H1 (cell line): ENCODE measurements around the gene CHI3L2.

Source experiments
- CTCF ChIP-seq, 3 experiments: IDR thresholded peaks; 1 replicate in 2 of 3; 2 replicates in 1 of 3; pipeline versions ENCODE4 v1.5.1 to v1.6.1; 2011; ENCODE audit warnings: low read length in 3 of 3, mild to moderate bottlenecking in 3 of 3, inconsistent platforms in 2 of 3, low read depth in 1 of 3, moderate library complexity in 1 of 3; ENCODE audit not compliant: insufficient read depth in 1 of 3; ENCODE audit errors: control extremely low read depth in 1 of 3
- EZH2 ChIP-seq: fragments of 200-600 bp; sonication (generic); IDR thresholded peaks from 2 replicates; pipeline ENCODE4 v1.7.1; 2012; ENCODE audit warnings: low read depth, mild to moderate bottlenecking, moderate library complexity, low read length, inconsistent platforms; ENCODE audit not compliant: severe bottlenecking
- MAFK ChIP-seq: IDR thresholded peaks from 2 replicates; pipeline ENCODE4 v1.6.1; 2012; ENCODE audit warnings: low read depth, mild to moderate bottlenecking, improper control_type of control experiment, low read length
- NRF1 ChIP-seq: IDR thresholded peaks from 2 replicates; pipeline ENCODE4 v1.6.1; 2011; ENCODE audit warnings: mild to moderate bottlenecking, low read depth, low read length, improper control_type of control experiment
- POLR2AphosphoS5 ChIP-seq: IDR thresholded peaks from 2 replicates; pipeline ENCODE4 v1.6.1; 2011; ENCODE audit warnings: low read depth, low read length
- SIX5 ChIP-seq: IDR thresholded peaks from 2 replicates; pipeline ENCODE4 v1.6.1; 2011; ENCODE audit warnings: mild to moderate bottlenecking, low read depth, low read length

GRCh38 chr1:111286912-111287311, 59.4 kb downstream of the CHI3L2 start:
- TF ChIP-seq EZH2, result no peak
- TF ChIP-seq POLR2AphosphoS5, result no peak
- no peak for TF ChIP-seq SIX5
- no peak for TF ChIP-seq NRF1
- TF ChIP-seq MAFK, result no peak
- TF ChIP-seq CTCF (IDR thresholded peaks at IDR 0.05; ENCODE audit: control extremely low read depth in 1 of 3, insufficient read depth in 1 of 3, low read depth in 1 of 3, low read length in 3 of 3), result no peak
